Measurements from ENCODE around the gene CEBPE. TPM values are rescaled to one million over a fixed set of nuclear protein-coding genes. Genes with fewer than 3 reads are reported as not detected.

The CEBPE gene
- total RNA-seq, 1 experiment from 2014 or later, result not detected

DNA sequence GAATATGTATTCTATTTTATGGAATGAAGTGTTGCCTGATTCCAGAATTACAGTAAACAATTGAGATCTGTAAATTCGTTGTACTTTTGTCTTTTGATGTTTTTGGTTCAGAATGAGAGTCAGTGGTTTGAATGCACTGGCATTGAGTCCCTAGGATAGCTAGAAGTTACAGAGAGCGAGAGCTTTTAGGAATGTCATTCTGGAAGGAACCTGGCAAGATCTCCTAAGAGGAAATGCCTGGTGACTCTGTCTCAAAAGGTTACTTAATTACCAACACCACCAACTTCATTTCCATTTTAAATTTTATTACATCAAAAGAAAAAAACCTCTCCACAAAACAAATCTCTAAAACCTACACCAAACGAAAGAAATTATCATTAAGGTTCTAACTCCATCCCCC lies 6.0 kb upstream of the CEBPE start:
- BruUV-seq (replicated peaks), result no TSS peak
- TF ChIP-seq, protein P1, sequence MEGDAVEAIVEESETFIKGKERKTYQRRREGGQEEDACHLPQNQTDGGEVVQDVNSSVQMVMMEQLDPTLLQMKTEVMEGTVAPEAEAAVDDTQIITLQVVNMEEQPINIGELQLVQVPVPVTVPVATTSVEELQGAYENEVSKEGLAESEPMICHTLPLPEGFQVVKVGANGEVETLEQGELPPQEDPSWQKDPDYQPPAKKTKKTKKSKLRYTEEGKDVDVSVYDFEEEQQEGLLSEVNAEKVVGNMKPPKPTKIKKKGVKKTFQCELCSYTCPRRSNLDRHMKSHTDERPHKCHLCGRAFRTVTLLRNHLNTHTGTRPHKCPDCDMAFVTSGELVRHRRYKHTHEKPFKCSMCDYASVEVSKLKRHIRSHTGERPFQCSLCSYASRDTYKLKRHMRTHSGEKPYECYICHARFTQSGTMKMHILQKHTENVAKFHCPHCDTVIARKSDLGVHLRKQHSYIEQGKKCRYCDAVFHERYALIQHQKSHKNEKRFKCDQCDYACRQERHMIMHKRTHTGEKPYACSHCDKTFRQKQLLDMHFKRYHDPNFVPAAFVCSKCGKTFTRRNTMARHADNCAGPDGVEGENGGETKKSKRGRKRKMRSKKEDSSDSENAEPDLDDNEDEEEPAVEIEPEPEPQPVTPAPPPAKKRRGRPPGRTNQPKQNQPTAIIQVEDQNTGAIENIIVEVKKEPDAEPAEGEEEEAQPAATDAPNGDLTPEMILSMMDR (IDR thresholded peaks at IDR 0.05; ENCODE audit: insufficient read depth in 1 of 2, low read depth in 1 of 2, low read length in 1 of 2, severe bottlenecking in 1 of 2, unreplicated experiment in 1 of 2), result no peak
- ChIA-PET POLR2A (no interaction called here), CTCF (no interaction called here)
- intact Hi-C loops (cut with micrococcal nuclease; ENCODE audit: unreplicated experiment), result no loop called here
- H3K4me3 Mint-ChIP-seq (ENCODE audit: unreplicated experiment), result no peak overlapping the region
- no peak overlapping the region for H3K27ac Mint-ChIP-seq (ENCODE audit: unreplicated experiment)
- peaks cover 6% of the 10 kb centered on the region for H3K36me3 Mint-ChIP-seq (ENCODE audit: insufficient read depth, unreplicated experiment)
- Histone ChIP-seq H3K36me3 (ENCODE audit: control insufficient read depth, insufficient read depth, low read length) (no peaks in the 10 kb centered on the region), H3K27me3 (replicated peaks; ENCODE audit: control insufficient read depth, insufficient read depth, low read length) (no peaks in the 10 kb centered on the region), H3K4me3 (ENCODE audit: low read depth, low read length) (no peak overlapping the region), H3K4me1 (no peaks in the 10 kb centered on the region), H3K9me3 (no peaks in the 10 kb centered on the region)
- H3K4me1 Mint-ChIP-seq (ENCODE audit: low read depth, unreplicated experiment), result peaks cover 7% of the 10 kb centered on the region
- H3K27me3 Mint-ChIP-seq (ENCODE audit: insufficient read depth, unreplicated experiment), result no peaks in the 10 kb centered on the region
- no peak for DNase-seq
- no peaks in the 10 kb centered on the region for H3K9me3 Mint-ChIP-seq (ENCODE audit: unreplicated experiment)

DNA sequence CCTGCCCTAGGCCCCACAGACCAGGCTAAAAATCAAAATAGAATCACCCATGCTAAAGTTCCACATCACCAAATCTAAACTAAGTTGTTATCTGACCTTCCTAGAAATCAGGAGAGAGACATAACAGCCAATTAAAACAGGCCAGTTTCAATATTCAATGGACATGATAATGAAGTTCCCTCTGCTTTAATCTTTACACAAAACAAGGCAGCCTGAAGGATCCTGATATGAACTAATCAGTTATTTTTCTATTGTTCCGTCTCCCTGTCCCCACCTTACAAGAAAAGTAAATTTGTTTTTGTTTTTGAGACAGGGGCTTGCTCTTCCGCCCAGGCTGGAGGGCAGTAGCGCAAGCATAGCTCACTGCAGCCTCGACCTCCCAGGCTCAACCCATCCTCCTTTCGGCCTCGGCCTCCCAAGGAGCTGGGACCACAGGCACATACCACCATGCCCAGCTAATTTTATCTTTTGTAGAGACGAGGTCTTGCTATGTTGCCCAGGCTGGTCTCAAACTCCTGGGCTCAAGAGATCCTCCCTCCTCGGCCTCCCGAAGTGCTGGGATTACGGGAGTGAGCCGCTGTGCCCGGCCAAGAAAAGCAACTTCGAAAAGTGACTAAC lies 5.4 kb upstream of the CEBPE start:
- ChIA-PET POLR2A (no interaction called here), CTCF (interaction anchor here (1.3 to 1.8 kb wide), 2 partner anchors 56 to 60 kb away, joined by 3 to 5 read pairs; no protein-coding TSS in a partner anchor)
- TF ChIP-seq, protein P1 (IDR thresholded peaks at IDR 0.05; ENCODE audit: insufficient read depth in 1 of 2, low read depth in 1 of 2, low read length in 1 of 2, severe bottlenecking in 1 of 2, unreplicated experiment in 1 of 2), result no peak
- Mint-ChIP-seq H3K36me3 (ENCODE audit: insufficient read depth, unreplicated experiment) (peaks cover 6% of the 10 kb centered on the region), H3K4me3 (ENCODE audit: unreplicated experiment) (no peak overlapping the region), H3K27ac (ENCODE audit: unreplicated experiment) (no peak overlapping the region), H3K27me3 (ENCODE audit: insufficient read depth, unreplicated experiment) (no peaks in the 10 kb centered on the region), H3K9me3 (ENCODE audit: unreplicated experiment) (no peaks in the 10 kb centered on the region), H3K4me1 (ENCODE audit: low read depth, unreplicated experiment) (peaks cover 7% of the 10 kb centered on the region)
- Histone ChIP-seq H3K4me3 (ENCODE audit: low read depth, low read length) (no peak overlapping the region), H3K4me1 (no peaks in the 10 kb centered on the region), H3K36me3 (ENCODE audit: control insufficient read depth, insufficient read depth, low read length) (no peaks in the 10 kb centered on the region), H3K27me3 (replicated peaks; ENCODE audit: control insufficient read depth, insufficient read depth, low read length) (no peaks in the 10 kb centered on the region), H3K9me3 (no peaks in the 10 kb centered on the region)
- DNase-seq, result no peak
- intact Hi-C loops (cut with micrococcal nuclease; ENCODE audit: unreplicated experiment), result loop anchor here (5.0 kb wide), 1 partner anchor 178 kb away; the partner anchor contains the start of gene PPP1R3E
- BruUV-seq (replicated peaks), result no TSS peak

DNA sequence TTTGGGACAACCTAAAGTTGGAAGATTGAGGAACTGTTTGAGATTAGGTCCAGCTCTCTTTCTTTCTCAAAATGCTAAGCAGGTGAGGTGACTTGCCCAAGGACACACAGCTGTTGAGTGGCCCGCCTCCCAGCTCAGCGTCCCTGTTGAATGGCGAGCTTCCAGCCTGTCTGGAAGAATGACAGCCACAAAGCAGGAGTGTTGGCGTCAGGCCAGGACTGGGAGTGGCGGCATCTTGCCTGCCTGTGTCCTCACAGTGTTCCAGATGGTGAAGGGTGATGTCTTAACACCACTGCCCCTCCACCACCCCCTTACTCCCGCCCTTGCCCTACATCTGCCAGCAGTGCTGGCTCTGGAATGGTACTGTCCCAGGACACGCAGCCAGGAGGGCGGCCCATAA lies 4.4 kb upstream of the CEBPE start:
- TF ChIP-seq, protein P1 (IDR thresholded peaks at IDR 0.05; ENCODE audit: insufficient read depth in 1 of 2, low read depth in 1 of 2, low read length in 1 of 2, severe bottlenecking in 1 of 2, unreplicated experiment in 1 of 2), result no peak
- Histone ChIP-seq H3K4me3 (ENCODE audit: low read depth, low read length) (no peak overlapping the region), H3K4me1 (no peaks in the 10 kb centered on the region), H3K36me3 (ENCODE audit: control insufficient read depth, insufficient read depth, low read length) (no peaks in the 10 kb centered on the region), H3K27me3 (replicated peaks; ENCODE audit: control insufficient read depth, insufficient read depth, low read length) (no peaks in the 10 kb centered on the region), H3K9me3 (no peaks in the 10 kb centered on the region)
- ChIA-PET POLR2A (no interaction called here), CTCF (interaction anchor here (1.3 to 1.8 kb wide), 2 partner anchors 55 to 61 kb away, joined by 3 to 5 read pairs; no protein-coding TSS in a partner anchor)
- no peaks in the 10 kb centered on the region for H3K27me3 Mint-ChIP-seq (ENCODE audit: insufficient read depth, unreplicated experiment)
- H3K4me3 Mint-ChIP-seq (ENCODE audit: unreplicated experiment), result no peak overlapping the region
- peaks cover 7% of the 10 kb centered on the region for H3K4me1 Mint-ChIP-seq (ENCODE audit: low read depth, unreplicated experiment)
- H3K27ac Mint-ChIP-seq (ENCODE audit: unreplicated experiment), result no peak overlapping the region
- H3K9me3 Mint-ChIP-seq (ENCODE audit: unreplicated experiment), result no peaks in the 10 kb centered on the region
- H3K36me3 Mint-ChIP-seq (ENCODE audit: insufficient read depth, unreplicated experiment), result peaks cover 6% of the 10 kb centered on the region
- no TSS peak for BruUV-seq (replicated peaks)
- intact Hi-C loops (cut with micrococcal nuclease; ENCODE audit: unreplicated experiment), result loop anchor here (5.0 kb wide), 1 partner anchor 179 kb away; the partner anchor contains the start of gene PPP1R3E
- no peak for DNase-seq
